SK-N-SH (cell line): Measurements from ENCODE around the gene XXYLT1. TPM values are rescaled to one million over a fixed set of nuclear protein-coding genes. Genes with fewer than 3 reads are reported as not detected.

Experiments used
- CTCF ChIA-PET: fragments of 300-600, 350-600 bp; formaldehyde crosslinking; extraction: SDS; loops from one replicate; lab custom pipeline; 2021; lab: Yijun Ruan, JAX
- POLR2A ChIA-PET: fragments of 350-600 bp; sonication (Branson Sonifier 250); formaldehyde crosslinking; extraction: SDS; loops from one replicate; lab custom pipeline; 2020; ENCODE audit warnings: antibody characterized with exemption, inconsistent platforms; lab: Yijun Ruan, JAX
- DNase-seq: peaks from one replicate; pipeline ENCODE4 v3.0.0; 2012
- H2AFZ ChIP-seq: fragments of 200-600 bp; sonication (generic); 2 replicates; pipeline ENCODE4 v1.8.1; 2016; ENCODE audit warnings: antibody characterized with exemption, mild to moderate bottlenecking, low read depth
- H3F3A ChIP-seq: fragments of 200-600 bp; sonication (generic); replicated peaks from 2 replicates; pipeline ENCODE3; 2016; ENCODE audit warnings: antibody characterized with exemption, mild to moderate bottlenecking; ENCODE audit not compliant: insufficient read depth
- H3K27ac ChIP-seq, 2 experiments: fragments of 200-500 bp in 1 of 2; fragments of 200-600 bp in 1 of 2; sonication (Bioruptor generic) in 1 of 2; sonication (generic), shearing (Covaris generic) in 1 of 2; 2 replicates each; pipeline versions ENCODE4 v1.5.1 to v1.6.1; 2014 to 2016; ENCODE audit warnings: low read depth in 2 of 2, inconsistent platforms in 1 of 2, low read length in 1 of 2, mild to moderate bottlenecking in 1 of 2, mixed read lengths in 1 of 2
- H3K27me3 ChIP-seq: fragments of 200-600 bp; sonication (generic), shearing (Covaris generic); 2 replicates; pipeline ENCODE4 v1.6.1; 2016; ENCODE audit warnings: mixed run types; ENCODE audit not compliant: insufficient read depth
- H3K36me3 ChIP-seq, 2 experiments: fragments of 200-500 bp in 1 of 2; fragments of 200-600 bp in 1 of 2; sonication (Bioruptor generic) in 1 of 2; sonication (generic) in 1 of 2; replicated peaks in 1 of 2; 2 replicates each; pipeline versions ENCODE3 to v1.5.1; 2014 to 2016; ENCODE audit warnings: low read length in 1 of 2, mild to moderate bottlenecking in 1 of 2; ENCODE audit not compliant: insufficient read depth in 2 of 2, control insufficient read depth in 1 of 2
- H3K4me1 ChIP-seq, 2 experiments: fragments of 200-500 bp in 1 of 2; fragments of 200-600 bp in 1 of 2; sonication (Bioruptor generic) in 1 of 2; sonication (generic), shearing (Covaris generic) in 1 of 2; 2 replicates each; pipeline versions ENCODE4 v1.5.1 to v1.6.1; 2014 to 2016; ENCODE audit warnings: low read depth in 1 of 2, low read length in 1 of 2, mixed run types in 1 of 2; ENCODE audit not compliant: insufficient read depth in 2 of 2, control insufficient read depth in 1 of 2
- H3K4me2 ChIP-seq: fragments of 200-600 bp; sonication (generic), shearing (Covaris generic); 2 replicates; pipeline ENCODE4 v1.6.1; 2017; ENCODE audit warnings: mixed run types
- H3K4me3 ChIP-seq, 2 experiments: fragments of 200-500 bp in 1 of 2; fragments of 200-600 bp in 1 of 2; sonication (Bioruptor generic) in 1 of 2; sonication (generic), shearing (Covaris generic) in 1 of 2; 2 replicates each; pipeline versions ENCODE4 v1.5.1 to v1.8.1; 2014 to 2016; ENCODE audit warnings: low read depth in 2 of 2, inconsistent platforms in 1 of 2, low read length in 1 of 2, mild to moderate bottlenecking in 1 of 2, mixed read lengths in 1 of 2, moderate library complexity in 1 of 2
- H3K79me2 ChIP-seq: fragments of 200-600 bp; sonication (generic); 2 replicates; pipeline ENCODE4 v1.8.1; 2017; ENCODE audit warnings: mild to moderate bottlenecking; ENCODE audit not compliant: insufficient read depth
- H3K9ac ChIP-seq: fragments of 200-600 bp; sonication (generic); 2 replicates; pipeline ENCODE4 v1.6.1; 2017; ENCODE audit warnings: mixed run types
- H3K9me2 ChIP-seq: fragments of 200-600 bp; sonication (generic); 2 replicates; pipeline ENCODE4 v1.6.1; 2017; ENCODE audit warnings: mixed run types
- H3K9me3 ChIP-seq: fragments of 200-600 bp; sonication (generic); 2 replicates; pipeline ENCODE4 v1.6.1; 2017; ENCODE audit warnings: mixed run types, mild to moderate bottlenecking, moderate library complexity
- H4K20me1 ChIP-seq: fragments of 200-600 bp; sonication (generic); 2 replicates; pipeline ENCODE4 v1.6.1; 2017; ENCODE audit warnings: mild to moderate bottlenecking, mixed run types; ENCODE audit not compliant: insufficient read depth
- GATA2 ChIP-seq: sonication (generic); formaldehyde crosslinking; IDR thresholded peaks from 2 replicates; pipeline ENCODE4 v1.5.0; 2020; ENCODE audit warnings: mild to moderate bottlenecking, missing genetic modification reagents
- RAD21 ChIP-seq: IDR thresholded peaks from 2 replicates; pipeline ENCODE4 v1.6.1; 2012; ENCODE audit warnings: mild to moderate bottlenecking, low read length
- SIN3A ChIP-seq: IDR thresholded peaks from 2 replicates; pipeline ENCODE4 v1.6.1; 2012; ENCODE audit warnings: low read depth, mild to moderate bottlenecking, low read length, moderate library complexity, borderline replicate concordance
- TAF1 ChIP-seq: IDR thresholded peaks from 2 replicates; pipeline ENCODE4 v1.6.1; 2012; ENCODE audit warnings: low read depth, mild to moderate bottlenecking, low read length, moderate library complexity, borderline replicate concordance
- YY1 ChIP-seq: IDR thresholded peaks from 2 replicates; pipeline ENCODE4 v1.4.0; 2012; ENCODE audit warnings: low read depth, mild to moderate bottlenecking
- WGBS: methylation state at CpG from one replicate; pipeline ENCODE4 v1.1.6; 2017; ENCODE audit warnings: low lambda C conversion rate; 5-methylcytosine and 5-hydroxymethylcytosine counted together
- polyA plus RNA-seq, 3 experiments: library from polyadenylated mRNA; depleted of rRNA; stranded (reverse); fragments of >200 nt; gene quantifications; 2 replicates each; pipeline ENCODE4 v1.2.3, GENCODE V29; 2012

Gene XXYLT1
- polyA plus RNA-seq, 1 of the 3 experiments (the other 2 are of a cell fraction): 22.6 TPM

- WGBS: 97% methylated on average over 17 of the region's 17 CpGs
- Histone ChIP-seq H3F3A (peaks cover 4% of the 10 kb centered on the region), H3K27me3 (no peaks in the 10 kb centered on the region), H3K9me2 (no peaks in the 10 kb centered on the region), H3K36me3 (no peaks in the 10 kb centered on the region), H3K79me2 (no peaks in the 10 kb centered on the region; the same call in 1 of the 2 replicates), H3K27ac (no peak overlapping the region), H4K20me1 (no peaks in the 10 kb centered on the region), H2AFZ (no peak overlapping the region), H3K4me1 (peaks cover 25 to 42% of the 10 kb centered on the region in 2 experiments; a peak in 3 of 4 replicates), H3K9me3 (no peaks in the 10 kb centered on the region), H3K4me3 (no peak overlapping the region), H3K9ac (no peak overlapping the region), H3K4me2 (no peak overlapping the region)
- no peak for TF ChIP-seq TAF1
- TF ChIP-seq RAD21: no peak
- TF ChIP-seq SIN3A: no peak
- ChIA-PET CTCF (interaction anchor here (1.1 to 2.1 kb wide), 3 partner anchors 14 to 465 kb away, joined by 3 to 6 read pairs (median 5); no protein-coding TSS in a partner anchor), POLR2A (no interaction called here)
- DNase-seq: no peak
These were observed 123.3 kb downstream of the XXYLT1 start for GRCh38 chr3:195147649-195148080.

- H3K27ac ChIP-seq: peak overlapping the region in 1 of 2 experiments; percentile 36; a peak in 1 of 4 replicates
- no peak overlapping the region for H2AFZ ChIP-seq
- peaks cover 0 to 4% of the 10 kb centered on the region in 2 experiments for H3K36me3 ChIP-seq
- no peak overlapping the region for H3K4me2 ChIP-seq
- H3F3A ChIP-seq: no peaks in the 10 kb centered on the region
- WGBS: 81% methylated on average over 8 of the region's 8 CpGs
- TF ChIP-seq YY1 (no peak), GATA2 (CRISPR knock-in tag) (0 out of 2 replicates have a peak, but pooled peaks have one; percentile 13)
- H3K9me2 ChIP-seq: no peaks in the 10 kb centered on the region
- ChIA-PET POLR2A (no interaction called here), CTCF (interaction anchor here (1.3 to 1.5 kb wide), 2 partner anchors 27 to 474 kb away, joined by 3 to 4 read pairs; partner anchors contain the start of gene LSG1)
- no peaks in the 10 kb centered on the region; the same call in 1 of the 2 replicates for H3K79me2 ChIP-seq
- DNase-seq: no peak
- no peaks in the 10 kb centered on the region for H4K20me1 ChIP-seq
- no peaks in the 10 kb centered on the region for H3K27me3 ChIP-seq
- no peaks in the 10 kb centered on the region for H3K9me3 ChIP-seq
- peaks cover 16 to 33% of the 10 kb centered on the region in 2 experiments; a peak in 3 of 4 replicates for H3K4me1 ChIP-seq
- H3K4me3 ChIP-seq: no peak overlapping the region
- no peak overlapping the region for H3K9ac ChIP-seq
These were observed 124.8 kb downstream of the XXYLT1 start for GRCh38 chr3:195146131-195146530.

- CTCF ChIA-PET: interaction anchor here (1.1 to 1.5 kb wide), 3 partner anchors 28 to 474 kb away, joined by 3 to 4 read pairs (median 4); partner anchors contain the start of gene LSG1
- H3K9ac ChIP-seq: no peak overlapping the region
- H3K36me3 ChIP-seq: peaks cover 0 to 7% of the 10 kb centered on the region in 2 experiments
- no peak overlapping the region for H2AFZ ChIP-seq
- DNase-seq: no peak
- no peak overlapping the region for H3K4me3 ChIP-seq
- H3K9me2 ChIP-seq: no peaks in the 10 kb centered on the region
- H3K9me3 ChIP-seq: no peaks in the 10 kb centered on the region
- no peaks in the 10 kb centered on the region for H4K20me1 ChIP-seq
- no peak overlapping the region; a peak in 1 of 4 replicates for H3K27ac ChIP-seq
- no peak overlapping the region for H3K4me2 ChIP-seq
- no peaks in the 10 kb centered on the region for H3K27me3 ChIP-seq
- TF ChIP-seq TAF1: no peak
- TF ChIP-seq SIN3A: no peak
- no peaks in the 10 kb centered on the region; the same call in 1 of the 2 replicates for H3K79me2 ChIP-seq
- POLR2A ChIA-PET: no interaction called here
- H3F3A ChIP-seq: no peaks in the 10 kb centered on the region
- peaks cover 11 to 28% of the 10 kb centered on the region in 2 experiments; a peak in 3 of 4 replicates for H3K4me1 ChIP-seq
- WGBS: 96% methylated on average over 9 of the region's 12 CpGs
These were observed 125.4 kb downstream of the XXYLT1 start for GRCh38 chr3:195145579-195145978.
